ENCODE measurements around the gene OTOS.

Gene OTOS

GRCh38 chr2:240166761-240167587 is 26.5 kb upstream of the OTOS start:
- no peak for DNase-seq

GRCh38 chr2:240166191-240166590 is 25.7 kb upstream of the OTOS start:
- DNase-seq = no peak

GRCh38 chr2:240165661-240166060 is 25.2 kb upstream of the OTOS start:
- no peak for DNase-seq

GRCh38 chr2:240165034-240165433 is 24.6 kb upstream of the OTOS start:
- DNase-seq = no peak

GRCh38 chr2:240164586-240164985 is 24.1 kb upstream of the OTOS start:
- no peak for DNase-seq

GRCh38 chr2:240163844-240164574 is 23.6 kb upstream of the OTOS start:
- DNase-seq = no peak

GRCh38 chr2:240162939-240163714 is 22.7 kb upstream of the OTOS start:
- no peak for DNase-seq

- no peak for DNase-seq
Measured at GRCh38 chr2:240162531-240162930, 22.1 kb upstream of the OTOS start.

GRCh38 chr2:240162032-240162431 is 21.6 kb upstream of the OTOS start:
- no peak for DNase-seq

GRCh38 chr2:240161087-240161750 is 20.8 kb upstream of the OTOS start:
- DNase-seq = no peak

GRCh38 chr2:240160291-240161086 is 20.0 kb upstream of the OTOS start:
- no peak for DNase-seq

GRCh38 chr2:240159251-240159839 is 18.9 kb upstream of the OTOS start:
- DNase-seq = no peak

GRCh38 chr2:240157147-240157470 is 16.7 kb upstream of the OTOS start:
- DNase-seq = no peak

GRCh38 chr2:240156435-240157146 is 16.1 kb upstream of the OTOS start:
- no peak for DNase-seq

- no peak for DNase-seq
Measured at GRCh38 chr2:240155745-240156390, 15.4 kb upstream of the OTOS start.

GRCh38 chr2:240155048-240155744 is 14.7 kb upstream of the OTOS start:
- DNase-seq = no peak

- DNase-seq = no peak
Measured at GRCh38 chr2:240154606-240155005, 14.1 kb upstream of the OTOS start.

GRCh38 chr2:240153418-240153817 is 13.0 kb upstream of the OTOS start:
- no peak for DNase-seq

GRCh38 chr2:240151477-240152031 is 11.1 kb upstream of the OTOS start:
- no peak for DNase-seq

Measured in RPMI8226 (cell line).